ENCODE measurements around the gene ST6GALNAC3. TPM values are rescaled to one million over a fixed set of nuclear protein-coding genes. Genes with fewer than 3 reads are reported as not detected.

ST6GALNAC3 gene
- polyA plus RNA-seq, 5 donors, result 21.0 to 41.8 (median 33.9) TPM

- no peak for DNase-seq
Observed at GRCh38 chr1:76426606-76427005, 352.1 kb downstream of the ST6GALNAC3 start.

- no peak for DNase-seq
Observed at GRCh38 chr1:76428028-76428427, 353.5 kb downstream of the ST6GALNAC3 start.

- peak; percentile 20 to 29 for DNase-seq
Observed at GRCh38 chr1:76430531-76430930, 356.0 kb downstream of the ST6GALNAC3 start.

GRCh38 chr1:76433526-76433925, 359.0 kb downstream of the ST6GALNAC3 start:
- DNase-seq, result no peak

GRCh38 chr1:76443217-76443616, 368.7 kb downstream of the ST6GALNAC3 start:
- no peak for DNase-seq

- no peak for DNase-seq
Observed at GRCh38 chr1:76444773-76445172, 370.2 kb downstream of the ST6GALNAC3 start.

- no peak for DNase-seq
Observed at GRCh38 chr1:76450229-76450628, 375.7 kb downstream of the ST6GALNAC3 start.

- DNase-seq, result peak; percentile 8 to 16
Observed at GRCh38 chr1:76463278-76463677, 388.7 kb downstream of the ST6GALNAC3 start.

GRCh38 chr1:76463849-76464248, 389.3 kb downstream of the ST6GALNAC3 start:
- no peak for DNase-seq

GRCh38 chr1:76465030-76465429, 390.5 kb downstream of the ST6GALNAC3 start:
- DNase-seq, result no peak

GRCh38 chr1:76470166-76470565, 395.6 kb downstream of the ST6GALNAC3 start:
- no peak for DNase-seq

- no peak for DNase-seq
Observed at GRCh38 chr1:76471536-76471935, 397.0 kb downstream of the ST6GALNAC3 start.

- no peak for DNase-seq
Observed at GRCh38 chr1:76473591-76473990, 399.0 kb downstream of the ST6GALNAC3 start.

- no peak for DNase-seq
Observed at GRCh38 chr1:76474922-76475321, 400.4 kb downstream of the ST6GALNAC3 start.

GRCh38 chr1:76477156-76477555, 402.6 kb downstream of the ST6GALNAC3 start:
- no peak for DNase-seq

- no peak for DNase-seq
Observed at GRCh38 chr1:76480827-76481226, 406.3 kb downstream of the ST6GALNAC3 start.

- no peak for DNase-seq
Observed at GRCh38 chr1:76481672-76482071, 407.1 kb downstream of the ST6GALNAC3 start.

- no peak for DNase-seq
Observed at GRCh38 chr1:76482272-76482671, 407.7 kb downstream of the ST6GALNAC3 start.

GRCh38 chr1:76491737-76492136, 417.2 kb downstream of the ST6GALNAC3 start:
- DNase-seq, result no peak

GRCh38 chr1:76492752-76493430, 418.3 kb downstream of the ST6GALNAC3 start:
- no peak for DNase-seq

- no peak for DNase-seq
Observed at GRCh38 chr1:76494807-76495206, 420.3 kb downstream of the ST6GALNAC3 start.

GRCh38 chr1:76496871-76497270, 422.3 kb downstream of the ST6GALNAC3 start:
- no peak for DNase-seq

GRCh38 chr1:76500116-76500515, 425.6 kb downstream of the ST6GALNAC3 start:
- DNase-seq, result no peak

GRCh38 chr1:76501136-76501535, 426.6 kb downstream of the ST6GALNAC3 start:
- DNase-seq, result no peak
